Measurements from ENCODE around the gene MICAL2. TPM values are rescaled to one million over a fixed set of nuclear protein-coding genes. Genes with fewer than 3 reads are reported as not detected.

The MICAL2 gene
- polyA plus RNA-seq, 1 donor = 18.7 TPM

DNA sequence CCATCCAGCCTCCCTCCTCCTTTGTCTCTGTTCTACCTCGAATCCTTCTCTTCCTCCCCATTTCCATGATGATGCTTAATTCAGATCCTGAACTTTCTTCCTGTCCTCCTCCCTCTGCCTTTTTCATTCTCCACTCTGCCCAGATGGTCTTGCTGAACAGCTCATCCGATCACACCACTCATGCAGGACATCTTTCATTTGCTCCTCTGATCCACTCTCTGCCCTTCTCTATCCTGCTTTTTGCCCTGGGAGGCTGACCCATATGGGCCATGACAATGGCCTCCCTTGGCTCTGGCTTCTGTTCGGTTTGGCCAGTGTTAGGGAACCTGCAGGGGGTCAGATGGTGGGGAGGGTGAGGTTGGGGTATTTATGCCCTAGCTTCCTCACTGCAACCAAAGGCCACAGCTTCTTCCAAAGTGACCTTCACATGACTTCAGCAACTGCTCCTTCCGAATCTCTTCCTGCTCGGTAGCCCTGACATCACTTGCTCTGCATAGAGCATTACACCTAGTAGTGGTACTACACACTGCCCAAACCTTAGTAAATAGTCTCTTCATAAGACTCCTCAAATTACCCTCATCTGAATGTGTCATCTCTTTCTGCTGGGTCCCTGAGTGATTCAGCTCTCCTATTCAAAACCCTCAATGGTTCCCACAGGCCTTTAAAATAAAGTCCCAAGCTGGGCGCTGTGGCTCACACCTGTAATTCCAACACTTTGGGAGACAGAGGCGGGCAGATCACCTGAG is 32.7 kb upstream of the MICAL2 start:
- DNase-seq (ENCODE audit: low read depth) = no peak

DNA sequence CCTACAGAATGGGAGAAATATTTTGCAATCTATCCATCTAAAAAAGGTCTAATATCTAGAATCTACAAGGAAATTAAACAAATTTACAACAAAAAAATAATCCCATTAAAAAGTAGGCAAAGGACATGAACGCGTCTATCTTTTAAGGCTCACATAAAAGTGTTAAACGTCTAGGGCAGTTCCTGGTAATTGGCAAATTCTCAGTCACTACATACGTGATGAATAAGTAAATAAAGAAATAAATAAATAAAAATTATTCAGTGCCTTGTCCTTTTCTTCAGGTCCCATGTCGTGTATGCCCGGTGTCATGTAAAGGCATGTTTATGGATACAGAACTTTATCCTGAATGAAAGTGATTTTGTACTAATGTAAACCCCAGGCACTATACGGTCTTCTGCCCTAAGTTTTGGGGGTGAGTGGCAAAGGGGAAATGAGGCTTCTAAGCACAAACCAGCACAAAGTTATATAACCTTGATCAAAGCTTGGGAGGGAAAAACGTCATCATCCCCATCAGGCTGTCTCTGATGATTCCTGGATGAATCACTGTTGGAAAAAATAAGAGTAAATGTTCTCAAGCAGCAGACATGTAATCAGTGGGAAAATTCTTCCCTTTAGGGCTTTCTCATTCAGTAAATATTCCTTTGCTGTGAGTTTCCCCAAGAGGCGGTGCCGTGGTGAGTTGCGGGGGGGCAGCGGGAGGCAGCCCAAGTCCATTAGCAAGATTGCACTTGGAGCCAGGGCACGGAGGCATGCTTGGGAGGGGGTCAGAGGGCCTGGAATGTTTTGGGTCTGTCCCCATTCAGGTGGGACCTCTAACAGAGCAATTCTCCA is 30.4 kb upstream of the MICAL2 start:
- DNase-seq (ENCODE audit: low read depth) = no peak

DNA sequence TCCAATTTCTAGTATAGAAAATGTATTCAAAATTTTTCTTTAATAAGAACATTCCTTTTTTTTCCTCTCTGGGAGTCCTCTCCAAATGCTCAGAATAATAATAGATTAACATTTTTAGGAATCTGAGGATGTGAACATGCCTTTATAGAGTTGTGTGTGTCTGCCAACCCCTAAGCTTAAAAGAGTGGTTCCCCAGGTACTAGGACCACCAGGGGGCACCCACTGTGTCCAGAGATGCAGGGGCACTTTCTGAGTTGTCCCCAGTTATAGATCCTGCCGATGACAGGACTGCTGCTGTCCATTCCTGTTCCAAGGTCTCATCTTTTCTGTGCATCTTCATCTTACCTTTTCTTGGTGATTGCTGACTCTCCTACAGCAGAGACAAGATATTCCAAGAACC is 27.0 kb upstream of the MICAL2 start:
- DNase-seq (ENCODE audit: low read depth) = no peak

DNA sequence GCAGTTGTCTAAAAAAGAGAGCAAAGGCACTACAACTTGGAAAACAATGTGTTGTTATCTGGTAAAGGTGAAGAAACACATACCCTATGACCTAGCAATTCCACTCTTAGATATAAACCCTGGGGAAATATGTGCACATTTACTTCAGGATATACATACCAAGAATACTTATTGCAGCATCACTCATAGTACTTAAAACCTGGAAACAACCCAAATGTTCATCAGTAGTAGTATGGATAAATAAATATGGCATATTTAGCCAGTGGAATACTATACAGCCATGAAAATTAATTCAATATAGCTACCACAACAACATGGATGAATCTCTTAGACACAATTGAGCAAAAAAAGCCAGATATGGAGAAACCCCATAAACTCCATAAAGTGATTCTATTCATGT is 26.1 kb upstream of the MICAL2 start:
- DNase-seq (ENCODE audit: low read depth) = no peak

DNA sequence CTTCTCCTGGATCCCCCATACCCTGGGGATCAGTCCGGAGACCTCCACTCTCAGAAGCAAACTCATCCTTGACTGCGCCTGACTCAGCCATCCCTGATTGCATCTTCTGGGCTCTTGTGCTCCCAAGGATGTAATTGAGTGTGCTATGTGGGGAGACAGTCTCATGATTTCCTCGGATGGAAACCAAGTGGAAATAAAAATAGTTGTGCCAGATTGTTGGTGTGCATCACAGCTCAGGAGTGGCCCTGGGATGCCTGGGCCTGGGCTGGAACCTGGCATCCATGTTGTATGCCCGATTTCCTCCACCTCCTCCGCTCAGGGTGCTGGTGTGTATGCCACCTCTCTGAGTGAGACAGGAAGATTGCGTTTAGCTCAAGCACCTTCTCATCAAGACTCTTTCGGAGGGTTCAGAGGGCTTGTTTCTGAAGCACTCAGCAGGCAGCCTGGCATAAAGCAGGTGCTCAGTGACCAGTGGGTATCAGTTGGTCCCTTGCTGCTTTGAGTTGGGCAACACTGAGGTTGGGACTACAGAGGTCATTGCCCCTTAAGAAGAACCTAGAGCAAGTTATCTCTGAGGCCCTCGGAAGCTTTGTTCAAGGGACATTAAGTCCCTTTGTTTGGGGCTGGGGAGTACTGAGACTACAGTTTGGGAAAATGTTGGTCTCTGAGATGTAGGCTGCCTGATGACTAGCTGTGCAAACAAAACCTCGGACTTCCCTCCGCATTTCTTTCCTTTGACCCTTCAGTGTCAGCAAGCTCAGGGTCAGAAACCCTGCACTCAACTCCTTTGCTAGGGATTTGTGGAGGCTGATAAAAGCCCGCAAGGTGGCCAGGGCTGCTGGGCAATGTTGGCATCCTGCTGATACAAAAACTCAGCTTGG is 24.8 kb upstream of the MICAL2 start:
- no peak for DNase-seq (ENCODE audit: low read depth)

DNA sequence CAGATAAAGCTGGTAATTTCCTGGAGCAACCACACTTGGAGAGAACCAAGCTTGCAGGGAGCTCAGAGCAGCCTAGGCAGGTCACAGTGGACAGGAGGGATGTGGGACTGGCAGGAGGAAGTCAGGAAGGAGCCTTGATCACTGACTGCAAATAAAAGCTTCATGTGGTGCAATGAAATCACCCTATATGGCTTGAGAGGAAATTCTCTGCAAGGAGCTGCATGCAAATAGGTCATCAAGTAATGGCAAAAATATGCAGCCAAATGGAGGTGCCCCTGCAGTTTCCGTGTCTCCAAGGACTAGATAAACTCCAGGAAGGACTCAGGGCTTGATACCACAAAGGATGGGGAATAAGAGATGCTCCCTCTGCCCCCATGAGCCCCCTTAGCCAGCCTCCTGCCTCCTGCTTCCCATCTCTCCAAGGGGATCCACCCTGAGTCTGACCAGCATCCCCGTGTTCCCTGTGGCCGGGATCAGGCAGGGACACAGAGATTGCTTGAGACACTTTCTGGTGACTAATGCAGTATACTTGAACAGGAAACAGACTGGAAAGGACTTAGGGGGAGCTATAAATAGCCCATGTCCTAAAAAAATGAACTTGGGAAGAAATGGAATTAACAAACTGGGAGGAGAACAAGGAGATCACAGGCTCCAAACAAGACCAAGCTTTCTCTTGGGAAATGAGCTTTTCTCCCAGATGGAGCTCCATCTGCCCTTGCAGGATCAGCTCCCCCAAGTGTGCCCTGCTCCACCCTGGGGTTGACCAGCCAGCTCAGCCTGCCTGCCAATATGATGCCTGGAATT is 23.9 kb upstream of the MICAL2 start:
- no peak for DNase-seq (ENCODE audit: low read depth)

DNA sequence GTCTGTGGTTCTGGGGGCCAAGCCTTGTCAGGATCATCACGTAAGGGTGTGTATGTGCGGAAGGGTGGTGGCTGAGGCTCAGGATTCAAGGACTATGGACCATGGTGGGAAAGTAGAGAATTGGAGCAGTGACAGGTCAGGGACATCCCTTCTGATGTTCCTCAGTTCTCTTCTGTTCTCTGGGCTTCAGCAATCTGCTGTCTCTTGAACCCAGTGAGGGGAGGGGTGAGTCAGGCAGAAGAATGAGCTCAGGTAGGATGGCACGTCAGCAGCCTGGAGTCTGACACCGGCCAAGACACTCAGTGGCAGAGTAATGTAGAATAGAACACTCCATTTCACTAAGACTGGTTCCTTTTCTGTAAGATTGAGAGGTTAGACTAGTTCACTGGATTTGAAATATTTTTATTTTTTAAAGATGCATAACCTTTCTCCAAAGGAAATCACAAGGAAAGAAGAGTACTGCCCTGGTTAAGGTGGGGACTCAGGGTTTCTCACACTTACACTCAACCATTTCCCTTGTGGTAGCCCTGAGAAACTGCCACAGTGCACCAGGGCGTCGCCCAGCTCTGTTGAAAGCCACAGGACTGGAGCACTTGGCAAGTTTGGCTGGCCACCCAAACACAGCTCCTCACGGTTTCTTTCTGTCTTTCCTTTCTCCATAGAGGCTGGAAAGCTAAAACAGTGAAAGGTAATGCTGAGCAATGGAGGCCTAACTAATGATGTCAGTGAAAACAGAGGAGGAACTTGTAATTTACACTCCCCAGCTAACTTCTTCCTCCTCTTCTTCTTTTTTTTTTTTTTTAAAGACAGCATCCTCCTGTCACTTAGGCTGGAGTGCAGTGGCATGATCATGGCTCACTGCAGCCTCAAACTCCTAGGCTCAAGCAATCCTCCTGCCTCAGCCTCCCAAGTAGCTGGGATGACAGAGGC is 23.1 kb upstream of the MICAL2 start:
- no peak for DNase-seq (ENCODE audit: low read depth)

DNA sequence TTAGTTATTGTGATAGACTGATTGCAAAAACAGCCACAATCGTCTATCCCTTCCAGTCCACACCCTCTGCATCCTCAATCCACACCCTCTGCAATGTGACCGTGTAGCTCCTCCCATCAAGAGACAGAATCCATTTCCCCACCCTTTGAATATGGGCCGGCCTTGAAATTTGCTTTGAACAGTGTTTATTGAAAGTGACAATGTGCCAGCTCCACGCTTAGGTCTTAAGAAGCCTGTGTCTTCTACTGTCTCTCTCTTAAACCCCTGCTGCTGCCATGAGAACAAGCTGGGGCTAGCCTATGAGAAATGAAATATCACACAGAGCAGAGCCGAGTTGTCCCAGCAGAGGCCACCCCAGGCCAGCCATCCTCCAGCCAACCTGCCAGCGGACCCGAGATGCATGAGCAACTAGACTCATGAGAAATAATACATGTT is 22.3 kb upstream of the MICAL2 start:
- DNase-seq (ENCODE audit: low read depth) = no peak

DNA sequence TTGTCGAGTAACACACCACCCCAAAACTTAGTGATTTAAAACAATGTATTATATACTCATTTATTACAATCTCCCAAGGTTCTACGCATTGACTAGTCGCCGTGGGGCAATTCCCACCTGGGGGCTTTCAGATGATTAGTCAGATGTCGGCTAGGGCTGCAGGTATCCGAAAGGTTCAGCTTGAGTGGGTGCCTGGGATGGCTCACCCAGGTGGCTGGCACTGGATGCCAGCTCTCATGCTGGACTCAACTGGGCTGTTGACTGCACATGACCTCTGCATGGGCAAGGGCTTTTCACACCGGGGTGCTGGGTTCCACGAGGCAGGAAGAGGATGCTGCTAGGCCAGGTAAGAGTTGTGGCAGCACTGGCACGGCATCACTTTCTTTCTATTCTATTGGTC is 21.9 kb upstream of the MICAL2 start:
- DNase-seq (ENCODE audit: low read depth) = no peak

DNA sequence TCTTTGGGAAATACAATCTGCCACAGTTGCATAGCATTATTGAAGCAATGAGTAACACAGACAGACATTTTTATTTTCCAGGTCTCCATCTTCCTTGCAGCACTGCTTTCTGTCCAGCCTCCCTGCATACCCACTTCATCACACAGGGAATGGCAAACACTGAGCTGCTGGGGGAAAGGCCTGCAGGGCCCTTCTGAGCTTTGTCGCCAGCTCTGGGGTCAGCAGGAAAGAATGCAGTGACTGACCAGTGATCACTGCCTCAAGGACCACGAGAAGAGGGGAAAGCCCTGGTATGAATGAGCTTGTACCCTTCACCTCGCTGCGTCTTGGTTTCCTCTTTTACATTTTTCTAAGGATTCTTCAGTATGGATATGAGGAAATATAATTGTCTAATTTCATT is 21.3 kb upstream of the MICAL2 start:
- no peak for DNase-seq (ENCODE audit: low read depth)

DNA sequence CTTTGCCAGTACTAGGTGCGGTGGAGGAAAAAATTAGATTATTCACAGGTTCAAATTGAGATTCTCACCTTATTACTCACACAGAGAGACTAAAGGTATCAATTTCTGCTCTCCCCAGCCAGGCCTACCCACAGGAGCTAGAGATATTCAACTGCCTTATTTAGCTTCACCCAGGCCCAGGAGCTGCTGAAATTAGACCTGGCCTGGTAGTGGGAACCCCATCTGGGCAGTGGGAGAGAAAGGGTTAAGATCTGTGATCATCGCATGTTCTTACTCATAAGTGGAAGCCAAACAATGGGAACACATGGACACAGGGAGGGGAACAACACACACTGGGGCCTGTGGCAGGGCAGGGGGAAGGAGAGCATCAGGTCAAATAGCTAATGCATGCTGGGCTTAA is 20.9 kb upstream of the MICAL2 start:
- DNase-seq (ENCODE audit: low read depth) = no peak

DNA sequence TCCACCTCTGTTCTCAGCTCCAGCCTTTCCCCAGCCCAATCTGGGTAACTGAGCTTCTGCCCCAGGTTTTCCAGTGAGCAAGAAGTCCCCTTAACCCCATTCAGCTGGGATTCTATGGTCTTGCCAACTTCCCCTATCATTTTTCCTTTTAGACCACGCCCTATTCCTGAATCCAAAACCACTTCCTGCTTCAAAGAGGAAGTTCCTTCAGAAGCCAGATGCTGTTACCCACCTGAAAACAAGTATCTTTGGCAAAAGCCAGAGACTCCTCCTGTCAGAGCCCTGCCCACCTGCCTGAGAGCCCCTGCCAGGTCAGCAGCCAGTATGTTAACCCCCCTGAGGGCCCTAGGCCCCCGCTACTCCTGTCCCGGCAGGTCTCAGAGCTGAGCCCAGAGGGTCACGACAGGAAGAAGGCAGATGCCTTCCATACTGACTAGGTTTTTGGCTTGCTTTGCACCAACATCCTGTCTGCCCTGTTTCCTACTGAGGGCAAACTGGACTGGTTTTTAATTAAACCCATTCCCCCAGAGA is 20.3 kb upstream of the MICAL2 start:
- no peak for DNase-seq (ENCODE audit: low read depth)

DNA sequence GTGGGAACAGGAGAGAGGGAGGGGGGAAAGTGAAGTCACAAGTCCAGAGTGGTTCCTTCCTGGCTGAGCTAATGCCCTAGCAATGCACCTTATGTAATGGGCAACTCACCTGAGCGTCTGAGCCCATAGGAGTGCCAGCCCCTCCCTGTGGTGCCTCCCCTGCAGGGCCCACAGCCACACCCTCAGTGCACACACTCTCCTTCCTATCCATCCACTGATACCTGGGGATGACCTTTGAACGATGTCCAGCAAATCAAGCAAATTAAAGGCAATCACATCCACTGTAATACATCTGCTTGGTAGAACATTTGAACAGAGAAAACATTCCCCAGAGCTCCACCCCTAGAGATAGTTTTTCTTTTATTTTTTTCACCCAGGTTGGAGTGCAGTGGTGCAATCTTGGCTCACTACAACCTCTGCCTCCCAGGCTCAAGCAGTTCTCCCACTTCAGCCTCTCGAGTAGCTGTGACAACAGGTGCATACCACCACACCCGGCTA is 19.6 kb upstream of the MICAL2 start:
- no peak for DNase-seq (ENCODE audit: low read depth)

DNA sequence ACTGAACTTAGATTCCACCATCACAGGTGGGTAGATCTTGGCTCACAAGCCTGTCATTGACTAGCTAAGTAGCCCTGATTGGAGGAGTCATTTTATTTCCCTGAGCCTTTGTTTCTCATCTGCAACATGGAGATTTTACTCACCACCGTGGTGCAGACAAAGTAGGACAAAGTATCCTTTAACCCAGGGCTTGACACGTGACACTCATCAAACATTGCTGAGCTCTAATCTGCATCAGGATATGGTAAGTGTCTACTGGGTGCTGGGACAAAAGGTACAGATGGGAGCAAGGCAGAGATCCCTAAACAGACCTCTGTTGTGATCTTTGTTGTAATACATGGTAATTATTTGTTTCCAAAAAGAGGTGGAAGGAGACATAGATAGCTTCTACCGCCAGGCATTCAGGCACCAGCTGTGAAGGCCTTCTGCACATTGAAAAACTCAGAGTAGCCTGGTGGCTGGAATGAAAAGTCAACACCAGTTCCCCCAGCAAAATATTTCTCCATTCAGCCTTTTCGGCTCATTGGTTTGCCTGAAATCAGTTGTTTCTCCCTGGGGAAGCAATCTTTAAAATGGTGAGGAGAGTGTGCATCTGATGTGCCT is 18.3 kb upstream of the MICAL2 start:
- DNase-seq (ENCODE audit: low read depth) = no peak

DNA sequence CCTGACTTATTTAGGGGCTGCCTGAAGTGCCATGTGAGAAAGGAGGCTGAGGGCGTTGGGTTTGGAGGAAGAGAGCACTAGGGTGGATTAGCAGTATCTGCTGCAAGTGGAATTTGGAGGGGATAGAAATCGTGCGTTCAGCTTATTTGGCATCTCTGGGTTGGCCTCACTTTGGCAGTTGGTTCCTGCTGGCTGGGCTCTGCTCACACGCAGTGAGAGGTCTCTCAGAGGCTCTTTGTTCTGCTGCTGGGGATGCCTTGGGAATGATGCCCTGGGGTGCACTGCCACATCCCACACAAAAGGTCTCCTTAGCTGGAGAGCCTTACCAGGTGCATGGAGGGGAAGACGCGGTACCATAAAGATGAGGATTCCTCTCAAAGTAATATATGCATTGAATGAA is 17.7 kb upstream of the MICAL2 start:
- no peak for DNase-seq (ENCODE audit: low read depth)

DNA sequence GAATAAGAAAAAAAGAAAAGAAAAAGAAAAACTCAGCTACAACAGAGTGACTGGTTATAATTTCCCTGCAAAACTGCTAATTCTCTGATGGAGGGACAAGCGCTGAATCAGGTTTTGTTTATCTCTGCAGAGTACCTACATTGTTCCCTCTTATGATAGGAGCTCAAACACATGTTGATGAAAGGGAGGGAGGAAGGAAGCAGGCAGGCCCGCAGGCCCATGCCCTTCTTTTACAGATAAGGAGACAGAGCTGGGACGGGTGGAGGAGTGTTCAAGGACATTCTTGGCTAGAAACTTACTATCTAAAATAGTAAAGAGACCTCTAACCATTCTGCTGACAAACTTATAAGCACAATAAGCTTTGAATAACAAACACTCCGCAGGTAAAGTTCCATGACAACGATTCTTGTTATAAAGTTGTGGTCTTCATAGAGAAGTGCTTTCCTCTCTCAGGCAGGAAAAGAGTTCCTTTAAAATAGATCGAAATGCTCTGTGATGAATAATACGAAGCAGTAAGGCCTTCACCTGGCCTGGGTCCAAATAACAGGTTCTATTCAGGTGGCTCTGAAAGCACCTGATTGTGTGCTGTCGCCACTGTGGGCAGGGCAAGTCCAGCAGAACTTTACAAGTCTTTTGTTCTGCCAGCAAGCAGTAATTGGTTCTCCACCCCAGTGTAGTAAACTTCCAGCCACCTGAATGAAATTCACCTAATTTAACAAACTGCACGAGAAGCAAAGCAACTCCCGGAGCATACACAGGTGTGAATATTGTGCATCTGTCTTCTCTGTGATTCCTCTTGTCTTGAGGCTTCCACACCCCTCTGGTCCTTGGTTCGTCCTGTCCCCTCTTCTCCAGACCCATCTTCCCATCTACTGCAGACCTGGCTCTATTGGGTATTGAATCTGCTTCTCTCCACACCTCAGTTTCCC is 15.3 kb upstream of the MICAL2 start:
- DNase-seq (ENCODE audit: low read depth) = no peak

DNA sequence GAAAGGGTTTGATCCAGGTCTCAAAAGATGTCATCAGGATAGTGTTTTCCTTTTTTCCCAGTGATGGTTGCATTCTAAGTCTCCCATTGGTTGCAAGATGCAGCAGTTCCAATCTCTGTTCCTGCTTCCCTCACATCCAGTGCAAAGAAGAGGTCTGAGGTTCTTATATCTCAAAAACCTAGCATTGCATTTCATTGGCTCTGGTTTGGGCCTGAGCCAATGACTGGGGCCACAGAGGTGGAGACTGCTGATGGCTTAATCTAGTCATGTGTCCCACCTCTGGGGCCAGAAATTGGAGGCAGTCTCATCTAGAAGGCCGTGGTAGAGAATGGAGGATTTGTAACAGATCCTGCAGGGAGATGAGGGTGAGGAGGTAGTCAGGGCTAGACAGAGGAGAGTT is 13.2 kb upstream of the MICAL2 start:
- no peak for DNase-seq (ENCODE audit: low read depth)

DNA sequence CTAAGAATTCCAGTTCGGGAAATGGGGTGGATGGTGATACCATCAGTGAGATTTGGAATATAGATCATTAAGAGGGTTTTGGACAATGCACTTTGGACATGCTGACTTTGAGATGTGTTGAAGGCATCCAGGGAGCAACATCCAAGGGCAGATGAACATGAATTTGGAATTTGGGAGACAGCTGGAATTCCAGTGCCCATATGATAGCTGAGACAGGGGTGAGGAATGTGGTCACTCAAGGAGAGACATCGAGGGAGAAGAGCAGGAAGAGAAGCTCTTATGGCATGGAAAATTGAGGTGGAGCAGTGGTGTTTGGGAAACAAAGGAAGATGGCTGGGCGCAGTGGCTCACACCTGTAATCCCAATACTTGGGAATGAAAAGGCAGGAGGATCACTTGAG is 11.8 kb upstream of the MICAL2 start:
- DNase-seq (ENCODE audit: low read depth) = no peak
